NCI-H748 (cell line): ENCODE data around the gene GNA15.

Experiments
- DNase-seq: peaks from one replicate; lab custom pipeline; 2025; ENCODE audit not compliant: unreplicated experiment; lab: John Stamatoyannopoulos, UW

GNA15 gene

DNA sequence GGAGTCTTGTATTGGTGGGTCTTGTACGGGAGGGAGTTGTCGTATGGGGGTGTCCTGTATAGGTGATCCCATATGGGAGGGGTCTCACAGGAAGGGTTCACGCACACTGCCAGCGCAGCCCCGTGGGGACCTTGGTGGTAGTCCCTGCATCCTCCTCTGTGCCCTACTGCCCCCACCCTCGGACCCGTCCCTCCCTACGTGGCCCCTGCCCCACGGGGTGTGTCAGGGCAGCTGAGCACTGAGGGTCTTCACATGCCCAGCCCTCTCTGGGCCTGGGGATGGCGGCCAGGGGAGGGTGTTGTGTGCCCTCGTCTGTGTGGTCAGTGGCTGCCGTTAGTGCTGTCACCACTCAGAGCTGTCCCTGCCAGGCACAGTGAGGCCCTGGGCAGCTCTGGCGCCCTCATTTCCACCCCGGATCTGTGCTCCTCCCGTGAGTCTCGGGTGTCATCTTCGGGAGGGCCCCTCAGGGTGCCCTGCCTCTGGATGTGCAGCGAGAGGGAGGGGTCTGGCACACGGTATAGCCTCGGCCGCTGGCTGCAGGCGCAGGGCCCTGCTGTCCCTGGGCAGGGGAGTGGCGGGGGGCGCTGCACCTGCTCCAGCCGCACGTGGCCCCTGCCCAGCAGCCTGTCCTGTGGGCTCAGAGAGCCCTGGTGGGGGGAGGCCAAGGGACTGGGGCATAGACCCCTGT is 16.0 kb upstream of the GNA15 start:
- DNase-seq = no peak

DNA sequence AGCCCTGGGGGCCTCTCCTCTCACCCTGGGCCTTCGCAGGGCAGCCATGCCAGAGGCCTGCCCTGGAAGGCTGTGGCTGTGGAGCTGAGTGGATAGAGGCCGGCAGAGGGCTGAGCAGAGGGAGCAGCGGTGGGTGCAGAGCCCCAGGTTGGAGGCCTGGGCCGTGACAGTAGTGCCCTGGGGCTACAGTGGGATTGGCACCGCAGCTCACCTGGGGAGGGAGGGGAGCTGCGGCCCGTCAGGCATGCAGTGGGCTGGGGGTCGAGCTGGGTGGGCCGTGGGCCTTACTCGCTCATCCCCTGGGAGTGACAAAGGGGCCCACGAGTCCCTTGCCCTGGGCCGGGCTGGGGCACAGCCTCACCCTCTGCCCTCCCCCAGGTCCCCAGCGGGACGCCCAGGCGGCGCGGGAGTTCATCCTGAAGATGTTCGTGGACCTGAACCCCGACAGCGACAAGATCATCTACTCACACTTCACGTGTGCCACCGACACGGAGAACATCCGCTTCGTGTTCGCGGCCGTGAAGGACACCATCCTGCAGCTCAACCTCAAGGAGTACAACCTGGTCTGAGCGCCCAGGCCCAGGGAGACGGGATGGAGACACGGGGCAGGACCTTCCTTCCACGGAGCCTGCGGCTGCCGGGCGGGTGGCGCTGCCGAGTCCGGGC is 15.1 kb upstream of the GNA15 start:
- no peak for DNase-seq

DNA sequence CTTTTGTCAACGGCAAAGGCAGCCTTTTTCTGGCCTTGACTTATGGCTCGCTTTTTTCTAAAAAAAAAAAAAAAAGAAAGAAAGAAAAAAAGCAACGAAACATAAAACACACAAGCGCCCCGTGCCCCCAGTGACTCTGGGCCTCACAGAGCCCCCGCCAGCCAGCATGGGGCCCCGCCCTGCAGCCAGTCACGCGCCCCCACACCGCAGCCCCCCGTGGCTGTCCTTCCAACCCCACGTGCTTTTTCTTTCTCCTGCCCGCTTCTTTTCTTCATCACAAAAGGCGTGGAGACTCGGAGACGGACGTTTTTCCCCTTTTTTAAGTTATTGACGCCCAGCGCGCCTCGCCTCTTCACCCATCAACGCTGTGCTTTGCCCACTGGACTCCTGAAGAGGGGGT is 14.4 kb upstream of the GNA15 start:
- DNase-seq = no peak

DNA sequence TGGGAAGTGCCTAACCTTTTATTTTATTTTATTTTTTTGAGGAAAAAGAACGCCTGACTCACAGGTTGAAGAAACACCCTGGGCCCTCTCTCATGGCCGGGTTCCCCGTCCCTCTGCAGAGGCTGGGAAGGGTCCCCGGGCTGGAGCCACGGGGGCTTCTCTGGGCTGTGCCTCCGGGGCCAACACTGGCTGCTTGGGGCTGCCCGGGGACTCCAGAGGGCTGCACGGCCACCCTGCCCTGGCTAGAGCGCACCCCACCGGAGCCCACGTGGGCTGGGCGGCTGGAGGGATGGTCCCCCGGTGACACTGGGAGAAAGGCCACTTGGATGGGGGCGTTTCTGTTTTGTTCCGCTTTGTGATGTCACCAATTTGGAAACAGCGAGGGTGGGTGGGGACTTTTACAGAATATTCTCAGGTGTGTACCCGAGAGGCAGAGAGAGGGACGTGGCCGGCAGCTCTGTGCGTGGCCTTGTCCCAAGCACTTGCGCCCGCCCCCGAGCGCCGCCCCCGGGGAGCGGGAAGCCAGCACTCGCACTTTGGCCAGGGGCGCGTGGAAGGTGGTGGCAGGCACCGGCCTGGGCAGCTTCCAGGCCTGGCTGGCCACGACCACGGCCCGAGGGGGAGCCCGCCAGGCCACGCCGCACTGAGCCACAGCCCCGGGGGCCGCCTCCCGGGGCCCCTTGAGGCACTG is 13.9 kb upstream of the GNA15 start:
- no peak for DNase-seq

DNA sequence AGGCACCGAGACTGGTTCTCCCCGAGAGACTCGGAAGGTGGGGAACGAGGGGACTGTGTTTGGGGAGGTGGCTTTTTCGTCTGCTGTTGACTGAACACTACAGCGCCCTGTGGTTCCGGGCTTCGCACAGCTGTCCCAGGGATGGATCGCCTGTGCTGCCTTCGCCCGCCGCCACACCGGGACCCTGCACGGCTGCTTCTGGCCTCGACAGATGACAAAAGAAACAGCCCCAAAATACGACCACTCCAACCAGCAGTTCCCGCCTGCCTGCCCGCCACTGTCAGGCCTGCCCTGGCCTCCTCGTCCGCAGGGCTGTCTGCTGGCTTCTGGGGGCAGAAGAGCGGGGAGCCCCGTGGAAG is 13.3 kb upstream of the GNA15 start:
- DNase-seq = no peak

DNA sequence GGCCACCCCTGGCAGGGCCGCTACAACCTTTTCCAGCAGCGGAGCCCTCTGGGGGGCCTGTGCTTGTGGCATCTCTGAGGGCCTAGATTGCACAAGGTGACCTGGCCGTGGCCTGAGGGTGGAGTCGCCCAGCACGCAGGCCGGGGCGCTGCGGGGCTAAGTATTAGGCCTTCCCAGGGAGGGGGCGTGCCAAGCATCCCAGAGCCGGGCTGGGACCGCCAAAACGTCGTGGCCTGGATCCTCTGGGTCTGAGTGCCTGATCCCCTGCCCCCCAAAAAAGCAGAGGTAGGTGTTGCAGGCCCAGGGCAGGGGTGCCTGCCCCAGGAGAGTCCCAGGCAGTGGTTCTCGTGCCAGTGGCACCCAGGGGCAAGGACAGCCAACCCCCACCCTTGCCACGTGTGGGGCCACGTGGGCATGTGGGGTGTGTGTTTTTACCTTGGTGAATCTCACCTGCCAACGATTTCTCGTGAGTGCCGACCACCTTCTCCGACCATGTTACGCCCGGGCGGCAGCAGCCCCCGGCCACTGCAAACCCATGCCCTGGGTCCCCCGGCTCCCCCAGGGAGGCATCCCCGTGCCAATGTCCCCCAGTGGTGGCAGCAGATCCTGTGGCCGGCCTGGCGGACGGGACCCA is 12.6 kb upstream of the GNA15 start:
- DNase-seq = no peak

DNA sequence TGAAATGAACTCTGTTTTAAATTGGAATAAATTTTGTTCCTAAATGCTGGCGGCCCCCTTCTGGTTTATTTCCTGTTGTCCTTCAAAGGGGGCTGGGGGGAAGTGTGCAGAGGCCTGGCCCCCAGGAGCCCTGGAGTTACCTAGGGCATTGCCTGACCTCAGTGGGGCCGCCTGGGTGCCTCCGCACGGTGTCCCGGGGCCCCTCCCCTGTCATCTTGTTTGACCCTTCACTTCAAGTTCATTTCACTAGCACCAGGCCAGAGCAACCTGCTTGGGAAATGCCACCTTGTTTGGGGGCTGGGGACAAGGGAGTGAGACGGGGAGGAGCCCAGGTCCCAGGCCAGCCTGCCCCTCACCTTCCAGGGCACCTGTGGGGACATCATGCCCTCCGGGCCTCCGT is 11.9 kb upstream of the GNA15 start:
- DNase-seq = no peak

DNA sequence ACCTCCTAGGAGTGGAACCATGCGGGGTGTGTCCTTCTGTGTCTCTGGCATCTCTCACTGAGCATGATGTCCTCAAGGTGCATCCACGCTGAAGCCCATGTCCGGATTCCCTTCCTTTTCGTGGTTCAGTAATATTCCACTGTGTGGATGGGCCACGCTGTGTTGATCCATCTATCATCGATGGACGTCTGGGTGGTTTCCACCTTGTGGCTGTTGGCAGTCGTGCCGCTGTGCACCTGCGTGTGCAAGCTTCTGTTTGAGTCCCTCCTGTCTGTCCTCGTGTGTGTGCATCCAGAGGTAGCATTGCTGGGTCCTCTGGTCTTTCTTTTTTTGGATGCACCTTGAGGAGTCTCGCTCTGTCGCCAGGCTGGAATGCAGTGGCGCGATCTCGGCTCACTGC is 11.2 kb upstream of the GNA15 start:
- no peak for DNase-seq

DNA sequence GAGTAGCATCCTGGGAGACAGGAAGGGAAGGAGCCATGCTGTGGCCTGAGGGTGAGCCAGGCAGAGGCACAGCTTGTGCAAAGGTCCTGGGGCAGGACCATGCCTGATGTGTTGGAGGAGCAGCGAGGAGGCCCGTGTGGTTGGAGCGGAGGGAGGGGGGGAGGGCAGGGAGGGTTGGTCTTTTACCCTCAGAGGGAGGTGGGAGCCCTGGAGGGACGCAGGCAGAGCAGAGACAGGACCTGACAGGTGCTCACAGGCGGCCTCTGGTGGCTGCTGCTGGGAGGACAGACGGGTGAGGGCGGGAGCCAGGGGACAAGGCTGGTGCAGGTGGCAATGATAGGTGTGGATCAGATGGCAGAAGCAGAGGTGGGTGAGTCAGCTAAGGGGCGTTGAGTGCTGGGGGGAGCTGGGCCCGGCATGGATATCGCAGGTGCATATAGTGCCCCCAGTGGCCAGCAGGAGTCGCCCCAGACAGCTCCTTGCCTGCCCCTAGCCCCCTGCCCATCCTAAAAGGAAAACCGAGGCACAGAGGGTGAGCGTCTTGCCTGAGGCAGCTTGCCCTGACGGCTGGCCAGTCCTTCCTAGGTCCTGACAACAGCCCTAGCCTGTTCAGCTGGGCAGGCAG is 9.8 kb upstream of the GNA15 start:
- peak; percentile 35 for DNase-seq

DNA sequence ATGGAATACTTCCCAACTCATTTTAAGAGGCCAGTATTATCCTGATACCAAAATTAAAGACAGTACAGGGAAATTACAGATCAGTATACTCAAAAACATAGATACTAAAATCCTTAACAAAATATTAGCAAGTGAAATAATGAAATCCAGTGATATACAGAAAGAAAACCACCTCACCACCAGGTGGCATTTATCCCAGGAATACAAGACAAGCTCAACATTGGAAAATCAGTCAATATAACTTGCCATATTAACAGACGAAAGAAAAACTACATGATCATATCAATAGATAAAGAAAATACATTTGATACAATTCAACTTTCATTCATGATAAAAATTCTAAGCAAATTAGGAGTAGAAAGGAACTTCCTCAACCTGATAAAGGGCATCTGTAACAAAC is 6.7 kb upstream of the GNA15 start:
- DNase-seq = peak; percentile 11

DNA sequence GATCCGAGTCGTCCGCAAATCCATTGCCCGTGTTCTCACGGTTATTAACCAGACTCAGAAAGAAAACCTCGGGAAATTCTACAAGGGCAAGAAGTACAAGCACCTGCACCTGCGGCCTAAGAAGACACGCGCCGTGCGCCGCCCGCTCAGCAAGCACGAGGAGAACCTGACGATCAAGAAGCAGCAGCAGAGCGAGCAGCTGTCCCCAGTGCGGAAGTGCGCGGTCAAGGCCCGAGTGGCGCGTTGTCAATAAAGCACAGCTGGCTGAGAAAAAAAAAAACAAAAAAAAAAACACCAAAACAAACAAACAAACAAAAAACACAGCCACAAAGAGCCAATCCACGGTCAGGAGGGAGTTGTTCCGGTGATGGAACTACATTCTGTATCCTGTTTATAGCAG is 4.7 kb upstream of the GNA15 start:
- DNase-seq = no peak

DNA sequence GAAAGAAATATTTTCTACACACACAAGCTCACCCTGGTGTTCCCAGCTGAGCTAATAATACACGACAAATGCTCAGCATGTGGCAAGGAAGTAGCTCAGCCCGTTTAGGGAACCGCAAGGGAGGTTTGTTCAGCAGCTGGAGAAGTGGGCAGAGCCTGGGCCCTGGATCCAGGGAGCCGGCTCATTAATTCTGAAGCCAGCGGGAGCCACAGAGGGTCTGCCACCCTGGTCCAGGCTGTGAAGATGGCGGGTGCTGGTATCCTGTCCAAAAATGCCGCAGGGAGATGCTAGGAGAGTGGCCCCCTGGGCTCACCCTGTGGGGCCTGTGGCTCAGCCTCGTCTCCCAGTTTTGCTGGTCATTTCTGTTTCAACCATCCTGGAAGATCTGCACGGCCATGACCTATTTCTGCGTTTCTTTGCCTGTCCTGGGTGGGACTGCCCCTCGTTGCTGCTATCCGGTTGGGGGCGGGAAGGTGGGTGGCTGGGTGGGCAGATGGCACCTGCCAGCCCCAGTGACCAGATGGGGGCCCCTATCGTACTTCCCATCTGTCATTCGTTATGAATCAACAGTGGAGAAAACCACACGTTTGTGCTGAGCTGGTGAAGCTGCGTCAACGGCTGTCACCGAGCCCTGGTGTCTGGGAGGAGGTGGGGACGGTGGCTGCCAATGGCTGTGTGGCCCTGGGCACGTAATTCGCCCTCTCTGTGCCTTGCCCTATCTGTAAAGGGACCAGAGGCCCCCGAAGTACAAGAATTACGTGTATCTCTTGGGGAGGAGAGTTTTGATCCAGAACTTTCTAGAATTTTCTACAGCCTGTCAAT is 2.7 kb upstream of the GNA15 start:
- DNase-seq = peak; percentile 46

DNA sequence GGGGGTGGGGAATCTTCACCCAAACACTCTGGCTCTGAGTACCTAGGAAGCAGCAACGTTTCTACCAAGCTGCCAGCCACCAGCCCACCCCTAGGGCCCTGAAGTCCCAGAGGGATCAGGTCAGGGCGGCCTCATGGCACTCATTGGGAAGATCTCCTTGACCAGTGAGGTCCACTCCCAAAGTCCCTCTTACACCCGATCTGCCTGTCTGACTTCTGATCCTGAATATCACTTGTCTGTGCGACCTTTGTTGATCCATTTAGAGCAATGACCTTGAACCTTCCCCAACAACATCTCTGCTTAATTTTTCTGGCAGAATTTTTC is 2.1 kb upstream of the GNA15 start:
- DNase-seq = no peak

DNA sequence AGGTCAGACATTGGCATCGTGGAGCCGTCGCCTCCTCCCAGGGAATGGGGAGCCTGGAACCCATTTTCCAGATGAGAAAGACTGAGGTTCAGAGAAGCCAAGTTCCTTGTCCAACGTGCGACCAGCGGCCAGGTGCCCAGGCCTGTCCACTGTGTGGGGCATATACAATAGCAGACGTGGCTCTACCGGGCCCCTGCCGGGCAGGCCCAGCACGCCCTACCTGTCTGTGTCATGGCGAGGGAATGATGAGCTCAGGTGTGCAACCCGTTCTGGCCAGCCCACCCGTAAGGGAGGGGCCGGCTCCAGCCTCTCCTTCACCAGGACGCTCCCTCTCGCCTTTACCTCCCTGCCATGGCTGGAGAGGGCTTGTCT is 837 bp downstream of the GNA15 start:
- DNase-seq = no peak

DNA sequence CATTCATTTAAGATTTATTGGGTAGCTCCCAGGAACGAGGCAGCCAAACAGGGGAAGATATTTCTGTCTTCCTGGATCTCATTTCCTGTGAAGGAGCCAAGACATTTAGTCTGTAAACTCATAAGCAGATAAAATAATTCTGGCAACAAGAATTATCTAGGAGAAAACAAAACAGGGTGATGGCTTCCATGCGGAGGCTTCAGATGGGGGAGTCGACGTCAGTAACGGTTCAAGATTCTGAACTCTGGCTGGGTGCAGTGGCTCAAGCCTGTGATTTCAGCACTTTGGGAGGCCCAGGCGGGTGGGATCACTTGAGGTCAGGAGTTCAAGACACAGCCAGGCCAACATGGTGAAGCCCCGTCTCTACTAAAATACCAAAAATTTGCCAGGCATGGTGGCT is 1.3 kb downstream of the GNA15 start:
- DNase-seq = no peak

DNA sequence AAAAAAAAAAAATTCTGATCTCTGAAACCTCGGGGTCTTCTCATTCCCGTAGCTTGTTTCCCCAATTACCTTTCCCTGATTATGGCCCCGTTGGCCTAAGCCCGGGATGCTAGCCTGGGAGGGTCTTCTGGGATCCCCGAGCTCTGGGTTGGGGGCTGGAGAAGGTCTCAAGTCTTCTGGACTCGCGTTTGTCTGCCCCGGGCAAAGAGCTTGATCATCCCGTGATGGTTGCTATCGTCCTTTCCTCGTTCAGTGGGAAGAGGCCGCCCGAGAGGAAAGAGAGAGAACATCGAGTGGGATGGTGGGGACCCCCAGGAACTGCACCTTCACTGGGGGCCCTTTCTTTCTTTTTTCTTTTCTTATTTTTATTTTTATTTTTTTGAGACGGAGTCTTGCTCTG is 2.4 kb downstream of the GNA15 start:
- no peak for DNase-seq

DNA sequence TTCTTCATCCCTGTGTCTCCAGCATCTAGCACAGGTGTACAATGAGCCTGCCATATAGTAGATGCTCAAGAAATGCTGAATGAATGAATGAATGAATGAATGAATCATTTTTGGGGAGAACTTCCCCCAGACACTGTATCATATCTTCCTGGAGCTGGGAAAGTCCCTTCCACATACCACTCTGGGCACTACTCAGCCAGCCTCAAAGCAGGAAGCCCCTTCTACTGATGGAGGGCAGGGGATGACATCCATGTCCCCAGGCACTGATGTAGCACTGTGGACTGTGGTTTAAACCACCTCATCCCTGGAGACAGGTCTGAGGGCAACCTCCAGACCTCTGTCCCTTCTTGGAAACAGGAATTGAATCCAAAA is 4.8 kb downstream of the GNA15 start:
- DNase-seq = no peak

DNA sequence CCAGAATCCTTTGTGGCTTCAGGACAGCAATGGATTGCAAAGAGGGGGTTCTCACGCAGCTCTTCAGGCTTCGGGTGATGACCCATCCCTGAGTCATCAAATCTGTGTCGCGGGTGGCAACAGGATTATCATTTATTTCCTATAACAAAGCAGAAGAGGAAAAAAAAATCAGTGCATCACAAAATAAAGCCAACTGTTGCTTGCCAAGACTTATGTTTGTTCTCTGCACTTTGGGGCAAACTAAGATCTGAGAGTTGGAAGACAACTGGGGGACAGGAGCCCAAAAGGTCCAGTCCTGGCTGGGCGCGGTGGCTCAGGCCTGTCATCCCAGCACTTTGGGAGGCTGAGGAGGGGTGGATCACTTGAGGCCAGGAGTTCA is 6.4 kb downstream of the GNA15 start:
- DNase-seq = no peak

DNA sequence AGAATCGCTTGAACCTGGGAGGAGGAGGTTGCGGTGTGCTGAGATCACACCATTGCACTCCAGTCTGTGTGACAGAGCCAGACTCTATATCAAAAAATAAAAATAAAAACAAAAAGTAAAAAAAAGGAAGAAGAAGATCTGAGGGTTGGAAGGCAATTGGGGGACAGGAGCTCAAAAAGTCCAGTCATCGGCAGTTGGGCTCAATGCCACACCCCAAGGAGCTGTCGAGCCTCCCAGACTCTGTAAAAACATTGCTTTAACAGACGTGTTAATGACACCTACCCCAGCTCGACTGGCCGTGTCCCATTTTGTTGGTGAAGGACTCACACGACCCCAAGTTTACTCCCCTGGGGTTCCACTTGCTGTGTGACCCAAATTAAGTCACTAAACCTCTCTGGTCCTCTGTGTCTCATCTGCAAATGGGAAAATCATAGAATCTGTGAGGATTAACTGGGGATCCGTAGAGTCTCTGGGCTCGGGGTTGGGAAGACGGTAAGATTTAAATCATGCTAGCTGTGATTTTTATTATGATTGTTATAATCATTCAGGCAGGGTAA is 7.0 kb downstream of the GNA15 start:
- no peak for DNase-seq

DNA sequence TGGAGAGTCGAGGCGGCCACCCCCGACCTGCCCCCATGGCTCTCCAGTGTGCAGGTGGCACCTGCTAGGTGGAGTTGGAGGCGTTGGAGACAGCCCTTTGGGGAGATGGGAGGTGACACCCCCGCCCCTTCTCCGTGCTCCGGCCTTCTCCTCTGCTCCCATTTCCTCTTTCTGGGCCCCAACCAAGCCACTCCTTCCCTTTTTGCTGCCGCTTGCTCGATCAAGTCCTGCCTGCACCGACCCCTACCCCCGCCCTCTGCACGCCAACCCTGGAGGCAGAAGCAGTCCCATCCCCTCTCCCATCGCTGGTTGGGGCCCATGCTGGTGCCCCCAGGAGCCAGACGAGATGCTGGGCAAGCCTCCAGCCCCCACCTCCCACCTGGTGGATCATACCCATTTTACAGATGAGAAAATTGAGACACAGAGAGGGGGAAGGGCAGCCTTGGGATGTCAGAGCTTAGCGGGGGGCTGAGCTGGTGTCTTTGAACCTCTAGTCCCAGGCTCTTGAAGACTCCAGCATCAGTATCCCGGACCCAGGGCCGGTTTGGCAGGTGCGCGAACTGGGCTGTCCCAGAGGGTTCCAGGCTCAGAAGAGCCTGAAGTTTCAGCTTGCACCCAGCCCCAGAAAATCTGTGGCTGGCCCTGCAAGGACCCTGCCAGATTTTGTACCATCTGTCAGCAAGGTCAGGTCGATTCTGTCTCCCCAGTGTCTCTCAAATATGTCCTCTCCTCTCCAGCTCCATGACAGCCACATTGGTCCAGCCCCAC is 10.3 kb downstream of the GNA15 start:
- DNase-seq = no peak
